Neural progenitor cell (in vitro differentiated cells): Measurements from ENCODE around the gene MEIS1.

ENCODE experiments used
- EZH2phosphoT487 ChIP-seq: fragments of 200-600 bp; sonication (generic); IDR thresholded peaks from 2 replicates; pipeline ENCODE4 v1.6.1; 2017; ENCODE audit warnings: antibody characterized with exemption
- TF ChIP-seq, protein P1 (sequence below): fragments of 200-600 bp; sonication (generic); IDR thresholded peaks from 2 replicates; pipeline ENCODE4 v1.5.1; 2017; ENCODE audit warnings: antibody characterized with exemption, mild to moderate bottlenecking

DNA sequence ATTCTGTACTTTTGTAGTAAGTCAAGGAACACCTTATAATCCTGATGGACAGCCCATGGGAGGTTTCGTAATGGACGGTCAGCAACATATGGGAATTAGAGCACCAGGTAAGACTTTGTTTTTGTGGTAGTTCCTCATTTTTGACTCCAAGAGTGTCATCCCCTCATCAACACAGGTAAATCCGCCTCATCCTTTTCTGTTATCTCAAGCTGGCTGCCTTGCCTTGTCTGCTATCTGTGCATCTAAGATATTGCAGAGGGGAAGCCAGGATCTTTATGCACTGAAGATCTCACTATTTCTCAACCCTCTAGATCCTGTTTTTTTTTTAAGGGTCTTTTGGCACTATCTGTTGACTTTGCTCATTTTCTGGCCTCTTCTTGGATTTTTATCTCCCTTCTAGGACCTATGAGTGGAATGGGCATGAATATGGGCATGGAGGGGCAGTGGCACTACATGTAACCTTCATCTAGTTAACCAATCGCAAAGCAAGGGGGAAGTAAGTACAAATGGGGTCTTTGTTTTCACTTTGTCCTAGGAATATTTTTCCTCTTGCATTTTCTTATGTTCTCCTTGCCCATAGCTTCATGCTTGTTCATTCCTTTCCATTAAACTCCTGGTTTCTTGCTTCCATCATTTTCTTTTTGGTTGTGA is 133.8 kb downstream of the MEIS1 start:
- TF ChIP-seq EZH2phosphoT487 = no peak
- TF ChIP-seq, protein P1, sequence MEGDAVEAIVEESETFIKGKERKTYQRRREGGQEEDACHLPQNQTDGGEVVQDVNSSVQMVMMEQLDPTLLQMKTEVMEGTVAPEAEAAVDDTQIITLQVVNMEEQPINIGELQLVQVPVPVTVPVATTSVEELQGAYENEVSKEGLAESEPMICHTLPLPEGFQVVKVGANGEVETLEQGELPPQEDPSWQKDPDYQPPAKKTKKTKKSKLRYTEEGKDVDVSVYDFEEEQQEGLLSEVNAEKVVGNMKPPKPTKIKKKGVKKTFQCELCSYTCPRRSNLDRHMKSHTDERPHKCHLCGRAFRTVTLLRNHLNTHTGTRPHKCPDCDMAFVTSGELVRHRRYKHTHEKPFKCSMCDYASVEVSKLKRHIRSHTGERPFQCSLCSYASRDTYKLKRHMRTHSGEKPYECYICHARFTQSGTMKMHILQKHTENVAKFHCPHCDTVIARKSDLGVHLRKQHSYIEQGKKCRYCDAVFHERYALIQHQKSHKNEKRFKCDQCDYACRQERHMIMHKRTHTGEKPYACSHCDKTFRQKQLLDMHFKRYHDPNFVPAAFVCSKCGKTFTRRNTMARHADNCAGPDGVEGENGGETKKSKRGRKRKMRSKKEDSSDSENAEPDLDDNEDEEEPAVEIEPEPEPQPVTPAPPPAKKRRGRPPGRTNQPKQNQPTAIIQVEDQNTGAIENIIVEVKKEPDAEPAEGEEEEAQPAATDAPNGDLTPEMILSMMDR = no peak
